ENCODE results near the gene MVB12B. TPM values are rescaled to one million over a fixed set of nuclear protein-coding genes. Genes with fewer than 3 reads are reported as not detected.
"Not testable (repeated sequence)": the region's sequence is repeated elsewhere in the genome, so short reads cannot be mapped to it uniquely, and the experiment has no call there.

MVB12B gene
- total RNA-seq, 2 experiments from 2014 or later, result 2.6 TPM

- CTCF ChIA-PET, result interaction anchor here (1.5 kb wide), 1 partner anchor 19 kb away, joined by 3 read pairs; no protein-coding TSS in a partner anchor
- H3K27me3 Mint-ChIP-seq (ENCODE audit: low read depth), result peaks cover 15% of the 10 kb centered on the region
- no peaks in the 10 kb centered on the region for H3K9me3 Mint-ChIP-seq
- H3K27ac Mint-ChIP-seq, result no peak overlapping the region
- no peak overlapping the region for H3K4me3 Mint-ChIP-seq
- intact Hi-C loops (cut with micrococcal nuclease), result no loop called here
- H3K4me1 Mint-ChIP-seq (ENCODE audit: low read depth), result no peaks in the 10 kb centered on the region
- no peaks in the 10 kb centered on the region for H3K36me3 Mint-ChIP-seq (ENCODE audit: low read depth)
- no peak for DNase-seq
These were observed 211.9 kb downstream of the MVB12B start for GRCh38 chr9:126538550-126538949.

- intact Hi-C loops (cut with micrococcal nuclease); H3K36me3 Mint-ChIP-seq (ENCODE audit: low read depth); H3K4me1 Mint-ChIP-seq (ENCODE audit: low read depth); H3K27ac Mint-ChIP-seq; H3K4me3 Mint-ChIP-seq; CTCF ChIA-PET; H3K9me3 Mint-ChIP-seq; DNase-seq: not testable (repeated sequence)
- peaks cover 12% of the 10 kb centered on the region for H3K27me3 Mint-ChIP-seq (ENCODE audit: low read depth)
These were observed 213.8 kb downstream of the MVB12B start for GRCh38 chr9:126540398-126540797.

DNA sequence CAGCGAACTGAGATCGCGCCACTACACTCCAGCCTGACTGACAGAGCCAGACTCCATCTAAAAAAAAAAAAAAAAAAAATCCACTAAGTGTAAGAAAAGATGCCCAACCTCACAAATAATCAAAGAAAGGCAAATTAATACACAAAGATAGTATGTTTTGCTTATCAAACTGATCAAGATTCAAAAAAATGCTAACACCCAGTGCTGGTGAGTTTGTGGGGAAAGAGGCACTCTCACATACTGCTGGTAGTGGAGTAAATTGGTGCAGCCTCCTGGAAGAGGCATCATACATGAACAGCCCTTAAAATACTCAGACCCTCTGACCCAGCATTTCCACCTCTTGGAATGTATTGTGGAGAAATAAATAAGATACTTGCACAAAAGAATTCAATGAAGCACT, 216.9 kb downstream of the MVB12B start:
- H3K27ac Mint-ChIP-seq, result no peak overlapping the region
- H3K36me3 Mint-ChIP-seq (ENCODE audit: low read depth), result no peaks in the 10 kb centered on the region
- H3K4me3 Mint-ChIP-seq, result no peak overlapping the region
- peaks cover 5% of the 10 kb centered on the region for H3K27me3 Mint-ChIP-seq (ENCODE audit: low read depth)
- no peak for DNase-seq
- intact Hi-C loops (cut with micrococcal nuclease), result no loop called here
- H3K9me3 Mint-ChIP-seq, result no peaks in the 10 kb centered on the region
- CTCF ChIA-PET, result interaction anchor here (1.4 kb wide), 1 partner anchor 44 kb away, joined by 4 read pairs; no protein-coding TSS in a partner anchor
- H3K4me1 Mint-ChIP-seq (ENCODE audit: low read depth), result no peaks in the 10 kb centered on the region

GRCh38 chr9:126545106-126545505, 218.5 kb downstream of the MVB12B start:
- Mint-ChIP-seq H3K27ac (no peak overlapping the region), H3K4me3 (no peak overlapping the region), H3K9me3 (no peaks in the 10 kb centered on the region), H3K4me1 (ENCODE audit: low read depth) (no peaks in the 10 kb centered on the region), H3K36me3 (ENCODE audit: low read depth) (no peaks in the 10 kb centered on the region), H3K27me3 (ENCODE audit: low read depth) (peaks cover 3% of the 10 kb centered on the region)
- CTCF ChIA-PET, result interaction anchor here (0.8 to 1.4 kb wide), 2 partner anchors 10 to 46 kb away, joined by 4 to 6 read pairs; no protein-coding TSS in a partner anchor
- intact Hi-C loops (cut with micrococcal nuclease), result no loop called here
- no peak for DNase-seq

DNA sequence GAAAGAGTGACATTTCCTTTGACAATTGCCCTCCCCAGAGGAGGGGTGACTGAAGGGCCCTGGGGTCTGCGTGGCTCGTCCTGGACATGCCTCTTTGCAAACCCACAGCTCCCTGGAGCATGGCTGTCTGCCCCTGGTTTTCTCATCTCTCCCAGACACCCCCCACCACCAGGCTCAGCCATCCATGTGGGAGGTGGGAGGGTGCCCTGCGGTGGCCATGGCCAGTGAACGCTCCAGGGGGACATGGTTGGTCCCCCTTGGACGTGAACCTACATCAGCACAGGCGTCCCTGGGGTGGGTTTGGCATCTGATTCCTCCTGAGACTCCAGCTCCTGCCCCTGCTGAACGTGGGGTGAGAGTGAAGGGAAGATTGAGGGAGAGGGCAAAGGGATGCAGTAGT, 219.4 kb downstream of the MVB12B start:
- Mint-ChIP-seq H3K4me1 (ENCODE audit: low read depth) (no peaks in the 10 kb centered on the region), H3K4me3 (no peak overlapping the region), H3K27ac (no peak overlapping the region), H3K36me3 (ENCODE audit: low read depth) (no peaks in the 10 kb centered on the region), H3K9me3 (no peaks in the 10 kb centered on the region), H3K27me3 (ENCODE audit: low read depth) (no peaks in the 10 kb centered on the region)
- CTCF ChIA-PET, result interaction anchor here (0.8 kb wide), 1 partner anchor 9 kb away, joined by 6 read pairs; no protein-coding TSS in a partner anchor
- intact Hi-C loops (cut with micrococcal nuclease), result no loop called here
- no peak for DNase-seq

- no peak overlapping the region for H3K4me3 Mint-ChIP-seq
- CTCF ChIA-PET, result no interaction called here
These were observed 221.7 kb downstream of the MVB12B start for GRCh38 chr9:126548312-126548711.

DNA sequence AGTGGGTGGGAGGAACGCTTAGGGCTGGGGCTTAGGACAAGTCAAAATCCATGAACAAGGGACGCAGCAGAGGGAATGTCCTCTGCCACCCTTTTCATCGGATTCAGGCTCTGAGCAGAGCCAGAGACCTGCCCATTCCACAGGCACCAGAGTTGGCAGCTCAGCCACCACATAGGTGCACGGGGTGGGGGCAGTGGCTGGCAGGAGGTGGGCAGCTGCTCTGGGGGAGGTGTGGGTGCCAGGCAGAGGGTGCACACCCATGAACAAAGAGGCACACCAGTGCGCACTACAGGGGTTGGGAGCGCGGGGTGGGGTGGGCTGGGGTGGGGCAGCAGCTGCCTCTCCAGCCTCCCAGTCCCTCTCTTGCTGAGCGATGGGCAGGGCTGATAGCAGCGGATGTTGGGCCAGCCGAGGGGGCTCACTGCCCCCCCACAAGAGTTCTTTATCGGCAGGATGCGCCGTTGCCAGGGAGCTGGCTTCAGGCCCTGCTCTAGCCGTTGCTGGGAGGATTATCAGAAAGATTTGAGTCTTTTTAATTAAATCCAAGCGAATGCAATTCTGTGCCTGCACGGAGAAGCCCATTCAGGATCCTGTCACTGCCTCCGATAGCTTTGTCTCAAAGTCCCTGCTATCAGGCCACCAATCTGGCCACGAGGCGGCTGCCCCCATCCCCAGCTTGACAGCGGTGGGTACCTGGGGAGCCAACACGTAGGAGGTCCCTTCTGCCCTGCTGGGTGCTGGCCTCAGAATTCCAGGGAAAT, 222.8 kb downstream of the MVB12B start:
- Mint-ChIP-seq H3K4me3 (no peak overlapping the region), H3K36me3 (ENCODE audit: low read depth) (no peaks in the 10 kb centered on the region), H3K9me3 (no peaks in the 10 kb centered on the region), H3K27ac (no peak overlapping the region), H3K4me1 (ENCODE audit: low read depth) (no peaks in the 10 kb centered on the region), H3K27me3 (ENCODE audit: low read depth) (no peaks in the 10 kb centered on the region)
- DNase-seq, result no peak
- intact Hi-C loops (cut with micrococcal nuclease), result no loop called here
- CTCF ChIA-PET, result interaction anchor here (10.1 kb wide), 1 partner anchor 49 kb away, joined by 120 read pairs; no protein-coding TSS in a partner anchor

More at GRCh38 chr9:126548312-126548711, 221.7 kb downstream of the MVB12B start:
- Mint-ChIP-seq H3K4me1 (ENCODE audit: low read depth) (no peaks in the 10 kb centered on the region), H3K27me3 (ENCODE audit: low read depth) (no peaks in the 10 kb centered on the region), H3K9me3 (no peaks in the 10 kb centered on the region), H3K36me3 (ENCODE audit: low read depth) (no peaks in the 10 kb centered on the region), H3K27ac (no peak overlapping the region)
- DNase-seq, result no peak
- intact Hi-C loops (cut with micrococcal nuclease), result no loop called here

- CTCF ChIA-PET, result interaction anchor here (10.1 kb wide), 1 partner anchor 51 kb away, joined by 120 read pairs; no protein-coding TSS in a partner anchor
- intact Hi-C loops (cut with micrococcal nuclease), result no loop called here
These were observed 224.3 kb downstream of the MVB12B start for GRCh38 chr9:126550891-126551351.

DNA sequence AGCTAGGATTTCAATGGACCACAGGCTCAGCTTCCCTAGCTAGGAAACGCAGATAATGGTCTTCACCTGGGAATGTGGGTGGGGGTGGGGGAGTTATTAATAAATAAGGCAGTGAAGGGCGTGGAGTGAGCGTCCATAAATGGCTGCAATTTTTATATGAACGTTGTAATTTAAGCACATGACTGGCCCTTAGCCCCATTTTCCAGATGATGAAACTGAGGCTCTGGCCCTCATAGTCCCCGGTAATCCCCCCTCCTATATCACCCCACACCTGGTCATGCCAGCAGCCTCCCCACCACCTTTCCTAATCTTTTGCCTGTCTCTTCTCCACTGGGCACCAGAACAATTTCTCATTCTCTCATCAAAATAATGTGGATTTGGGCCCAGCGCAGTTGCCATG, 225.2 kb downstream of the MVB12B start:
- CTCF ChIA-PET, result interaction anchor here (10.1 kb wide), 1 partner anchor 51 kb away, joined by 120 read pairs; no protein-coding TSS in a partner anchor
- H3K27ac Mint-ChIP-seq, result no peak overlapping the region
- H3K9me3 Mint-ChIP-seq, result no peaks in the 10 kb centered on the region
- H3K4me1 Mint-ChIP-seq (ENCODE audit: low read depth), result no peaks in the 10 kb centered on the region
- DNase-seq, result no peak
- no peaks in the 10 kb centered on the region for H3K27me3 Mint-ChIP-seq (ENCODE audit: low read depth)
- H3K4me3 Mint-ChIP-seq, result no peak overlapping the region
- no peaks in the 10 kb centered on the region for H3K36me3 Mint-ChIP-seq (ENCODE audit: low read depth)
- intact Hi-C loops (cut with micrococcal nuclease), result no loop called here

More at GRCh38 chr9:126550891-126551351, 224.3 kb downstream of the MVB12B start:
- no peaks in the 10 kb centered on the region for H3K4me1 Mint-ChIP-seq (ENCODE audit: low read depth)
- DNase-seq, result no peak
- no peaks in the 10 kb centered on the region for H3K9me3 Mint-ChIP-seq
- no peaks in the 10 kb centered on the region for H3K36me3 Mint-ChIP-seq (ENCODE audit: low read depth)
- no peak overlapping the region for H3K27ac Mint-ChIP-seq
- no peak overlapping the region for H3K4me3 Mint-ChIP-seq
- H3K27me3 Mint-ChIP-seq (ENCODE audit: low read depth), result no peaks in the 10 kb centered on the region

DNA sequence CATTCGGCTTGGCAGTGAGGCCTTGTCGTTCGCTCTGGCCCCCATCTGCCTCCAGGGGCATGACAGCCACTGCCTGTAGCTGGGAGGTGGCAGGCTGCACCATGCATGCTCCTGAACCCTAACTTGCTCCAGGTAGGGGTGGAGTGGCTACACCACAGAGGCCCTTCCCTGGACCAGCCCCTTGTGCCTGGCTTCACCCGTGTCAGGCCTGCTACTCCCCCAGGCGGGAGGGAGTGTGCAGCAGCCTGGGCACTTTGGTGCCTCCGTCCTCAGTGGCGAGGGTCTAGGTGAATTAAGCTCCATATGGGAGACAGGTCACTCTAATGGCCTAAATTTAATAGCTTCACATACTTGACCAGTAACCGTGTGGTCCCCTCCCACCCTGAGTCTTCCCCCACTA, 227.7 kb downstream of the MVB12B start:
- Mint-ChIP-seq H3K27ac (no peak overlapping the region), H3K4me3 (no peak overlapping the region), H3K27me3 (ENCODE audit: low read depth) (peaks cover 10% of the 10 kb centered on the region), H3K9me3 (no peaks in the 10 kb centered on the region), H3K4me1 (ENCODE audit: low read depth) (no peaks in the 10 kb centered on the region), H3K36me3 (ENCODE audit: low read depth) (no peaks in the 10 kb centered on the region)
- intact Hi-C loops (cut with micrococcal nuclease), result no loop called here
- no peak for DNase-seq
- CTCF ChIA-PET, result interaction anchor here (1.0 to 10.1 kb wide), 4 partner anchors 18 to 62 kb away, joined by 3 to 120 read pairs (median 5); no protein-coding TSS in a partner anchor

GRCh38 chr9:126555421-126555820, 228.8 kb downstream of the MVB12B start:
- CTCF ChIA-PET, result interaction anchor here (0.6 to 10.1 kb wide), 7 partner anchors 10 to 1364 kb away, joined by 3 to 120 read pairs (median 4); no protein-coding TSS in a partner anchor
- H3K36me3 Mint-ChIP-seq (ENCODE audit: low read depth), result not testable (repeated sequence)

More at GRCh38 chr9:126555421-126555820, 228.8 kb downstream of the MVB12B start:
- intact Hi-C loops (cut with micrococcal nuclease), result loop anchor here (5.0 kb wide), 1 partner anchor 38 kb away; no protein-coding TSS in a partner anchor
- H3K4me3 Mint-ChIP-seq; H3K9me3 Mint-ChIP-seq; H3K4me1 Mint-ChIP-seq (ENCODE audit: low read depth); H3K27ac Mint-ChIP-seq; DNase-seq: not testable (repeated sequence)
- peaks cover 17% of the 10 kb centered on the region for H3K27me3 Mint-ChIP-seq (ENCODE audit: low read depth)

All from activated naive CD4-positive, alpha-beta T cell treated with anti-CD3 and anti-CD28 coated beads for 36 hours (primary cell).